Mesendoderm (in vitro differentiated cells): ENCODE measurements around the gene GSE1.

Experiments used
- DNase-seq: peaks from one replicate; pipeline ENCODE4 v3.0.0; 2013
- H2AK5ac ChIP-seq: 2 replicates; pipeline ENCODE4 v1.6.1; 2013; ENCODE audit warnings: low read length, inconsistent platforms
- H2BK120ac ChIP-seq: 2 replicates; pipeline ENCODE4 v1.6.1; 2013; ENCODE audit warnings: low read depth, mild to moderate bottlenecking, low read length, moderate library complexity, mixed read lengths
- H2BK15ac ChIP-seq: replicated peaks from 2 replicates; pipeline ENCODE4 v1.6.1; 2013; ENCODE audit warnings: low read depth, mild to moderate bottlenecking, moderate library complexity
- H2BK5ac ChIP-seq: 2 replicates; pipeline ENCODE4 v1.6.1; 2013; ENCODE audit warnings: low read length, inconsistent platforms
- H3K18ac ChIP-seq: 2 replicates; pipeline ENCODE4 v1.6.1; 2013; ENCODE audit warnings: mild to moderate bottlenecking, low read length, mixed read lengths
- H3K23ac ChIP-seq: one replicate; pipeline ENCODE4 v1.6.1; 2013; ENCODE audit warnings: low read length
- H3K27ac ChIP-seq: 2 replicates; pipeline ENCODE4 v1.5.1; 2013; ENCODE audit warnings: low read depth, mild to moderate bottlenecking, inconsistent platforms, low read length, moderate library complexity
- H3K27me3 ChIP-seq: 2 replicates; pipeline ENCODE4 v1.6.1; 2013; ENCODE audit warnings: low read length, control low read depth, mild to moderate bottlenecking, inconsistent platforms; ENCODE audit not compliant: insufficient read depth, poor library complexity
- H3K36me3 ChIP-seq: 2 replicates; pipeline ENCODE4 v1.6.1; 2013; ENCODE audit warnings: low read length, inconsistent platforms; ENCODE audit not compliant: control insufficient read depth, insufficient read depth
- H3K4ac ChIP-seq: one replicate; pipeline ENCODE4 v1.6.1; 2013; ENCODE audit warnings: low read depth, mild to moderate bottlenecking, low read length, moderate library complexity
- H3K4me1 ChIP-seq: 2 replicates; pipeline ENCODE4 v1.6.1; 2013; ENCODE audit warnings: low read depth, low read length, inconsistent platforms; ENCODE audit not compliant: control insufficient read depth
- H3K4me2 ChIP-seq: 2 replicates; pipeline ENCODE4 v1.6.1; 2013; ENCODE audit warnings: low read length
- H3K4me3 ChIP-seq: 2 replicates; pipeline ENCODE4 v1.5.1; 2013; ENCODE audit warnings: mild to moderate bottlenecking, low read length
- H3K56ac ChIP-seq: one replicate; pipeline ENCODE4 v1.6.1; 2013; ENCODE audit warnings: low read length
- H3K79me1 ChIP-seq: 2 replicates; pipeline ENCODE4 v1.6.1; 2013; ENCODE audit warnings: low read length, inconsistent platforms
- H3K79me2 ChIP-seq: 2 replicates; pipeline ENCODE4 v1.6.1; 2013; ENCODE audit warnings: mild to moderate bottlenecking, low read length; ENCODE audit not compliant: control insufficient read depth, insufficient read depth
- H3K9ac ChIP-seq: 2 replicates; pipeline ENCODE4 v1.6.1; 2013; ENCODE audit warnings: low read length, inconsistent platforms
- H4K5ac ChIP-seq: one replicate; pipeline ENCODE4 v1.6.1; 2013; ENCODE audit warnings: low read length
- H4K8ac ChIP-seq: one replicate; pipeline ENCODE4 v1.6.1; 2013; ENCODE audit warnings: low read depth, mild to moderate bottlenecking, control low read depth, low read length, moderate library complexity
- WGBS: extraction: QIAGEN DNeasy Blood & Tissue Kit; methylation state at CpG from one replicate; pipeline ENCODE4 v1.1.7; 2013; ENCODE audit warnings: low lambda C conversion rate, missing lambda C conversion rate; ENCODE audit not compliant: insufficient coverage; ENCODE audit errors: extremely low coverage; 5-methylcytosine and 5-hydroxymethylcytosine counted together

Gene GSE1

DNA sequence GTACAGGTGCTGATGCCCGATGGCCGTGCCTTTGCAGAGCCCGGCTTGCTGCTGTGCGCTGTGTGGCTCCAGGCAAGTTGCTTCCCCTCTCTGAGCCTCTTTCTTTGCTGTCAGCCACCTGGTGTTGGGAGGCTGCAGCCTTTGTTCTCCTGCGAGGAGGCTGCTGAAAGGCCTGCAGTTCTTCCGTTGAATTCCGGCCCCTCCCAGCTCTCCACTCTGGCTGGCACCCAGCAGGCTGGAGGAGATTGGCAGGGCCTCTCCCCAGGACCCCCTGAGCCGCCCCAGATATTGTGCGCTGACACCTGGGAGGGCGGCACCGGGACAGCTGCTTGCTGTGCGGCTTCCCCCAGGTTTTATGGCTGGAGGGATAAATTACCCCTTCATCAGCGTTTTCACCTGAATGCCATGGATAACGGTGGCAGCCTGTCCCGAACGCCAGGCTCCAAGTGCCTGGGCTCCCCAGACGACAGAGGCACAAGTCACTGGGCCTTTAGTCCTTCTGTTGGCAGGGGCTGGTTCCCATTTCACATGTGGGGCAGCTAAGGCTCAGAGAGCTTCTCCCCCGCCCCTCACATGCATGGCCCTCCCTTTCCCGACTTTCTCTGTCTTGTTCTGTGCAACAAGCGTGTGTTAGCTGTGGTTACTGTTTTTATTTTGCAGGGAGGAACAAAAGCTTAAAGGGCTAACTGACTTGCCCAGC is 35.1 kb upstream of the GSE1 start:
- no peak for DNase-seq
- no peak overlapping the region for H3K27ac ChIP-seq

GRCh38 chr16:85578599-85578948 is 34.5 kb upstream of the GSE1 start:
- no peak overlapping the region for H3K4ac ChIP-seq
- no peak overlapping the region for H3K18ac ChIP-seq
- no peak overlapping the region for H2BK5ac ChIP-seq
- H3K9ac ChIP-seq, result no peak overlapping the region
- no peak overlapping the region for H3K56ac ChIP-seq
- no peak overlapping the region for H2BK120ac ChIP-seq
- no peak overlapping the region for H4K8ac ChIP-seq
- WGBS, result no CpG with 5 or more reads among the region's 5 CpGs
- DNase-seq, result no peak
- peaks cover 35% of the 10 kb centered on the region for H3K79me2 ChIP-seq
- no peaks in the 10 kb centered on the region for H3K36me3 ChIP-seq
- H3K79me1 ChIP-seq, result peaks cover 35% of the 10 kb centered on the region
- no peak overlapping the region for H4K5ac ChIP-seq
- H2AK5ac ChIP-seq, result no peak overlapping the region
- no peak overlapping the region for H3K4me3 ChIP-seq
- H3K4me1 ChIP-seq, result peaks cover 25% of the 10 kb centered on the region
- H3K27me3 ChIP-seq, result no peaks in the 10 kb centered on the region
- H2BK15ac ChIP-seq, result no peak overlapping the region
- H3K23ac ChIP-seq, result no peak overlapping the region
- H3K27ac ChIP-seq, result no peak overlapping the region
- H3K4me2 ChIP-seq, result no peak overlapping the region

More for the DNA sequence above, 35.1 kb upstream of the GSE1 start:
- no peak overlapping the region for H2AK5ac ChIP-seq
- no peak overlapping the region for H3K23ac ChIP-seq
- peaks cover 35% of the 10 kb centered on the region for H3K79me1 ChIP-seq
- no peak overlapping the region for H4K5ac ChIP-seq
- no CpG with 5 or more reads among the region's 20 CpGs for WGBS
- no peak overlapping the region for H3K4me2 ChIP-seq
- no peak overlapping the region for H2BK5ac ChIP-seq
- H3K4ac ChIP-seq, result no peak overlapping the region
- no peaks in the 10 kb centered on the region for H3K36me3 ChIP-seq
- H3K4me3 ChIP-seq, result no peak overlapping the region
- H3K56ac ChIP-seq, result no peak overlapping the region
- H2BK120ac ChIP-seq, result no peak overlapping the region
- peaks cover 40% of the 10 kb centered on the region for H3K79me2 ChIP-seq
- no peak overlapping the region for H3K18ac ChIP-seq
- H4K8ac ChIP-seq, result no peak overlapping the region
- H2BK15ac ChIP-seq, result no peak overlapping the region
- no peaks in the 10 kb centered on the region for H3K27me3 ChIP-seq
- peaks cover 19% of the 10 kb centered on the region for H3K4me1 ChIP-seq
- H3K9ac ChIP-seq, result no peak overlapping the region

GRCh38 chr16:85579191-85579590 is 33.9 kb upstream of the GSE1 start:
- Histone ChIP-seq H3K23ac (no peak overlapping the region), H2AK5ac (no peak overlapping the region), H3K4ac (no peak overlapping the region), H3K27ac (peak overlapping the region; percentile 38), H4K8ac (no peak overlapping the region), H3K56ac (peak overlapping the region; percentile 73), H4K5ac (no peak overlapping the region), H3K36me3 (no peaks in the 10 kb centered on the region), H2BK120ac (peak overlapping the region; percentile 23), H3K79me2 (peaks cover 34% of the 10 kb centered on the region), H3K4me3 (no peak overlapping the region), H3K79me1 (peaks cover 35% of the 10 kb centered on the region), H2BK15ac (no peak overlapping the region), H3K18ac (peak overlapping the region; percentile 62), H3K4me2 (no peak overlapping the region), H3K4me1 (peaks cover 27% of the 10 kb centered on the region), H3K27me3 (no peaks in the 10 kb centered on the region), H2BK5ac (no peak overlapping the region), H3K9ac (peak overlapping the region; percentile 49)
- DNase-seq, result peak; percentile 75
- whole genome bisulfite sequencing, result no CpG with 5 or more reads among the region's 13 CpGs

- H3K4me1 ChIP-seq, result peaks cover 27% of the 10 kb centered on the region
- DNase-seq, result no peak
- H2AK5ac ChIP-seq, result peak overlapping the region; percentile 79
- no peak overlapping the region for H2BK15ac ChIP-seq
- H3K79me1 ChIP-seq, result peaks cover 31% of the 10 kb centered on the region
- H2BK120ac ChIP-seq, result no peak overlapping the region
- peak overlapping the region; percentile 73 for H3K56ac ChIP-seq
- peak overlapping the region; percentile 30 for H3K23ac ChIP-seq
- H3K4me3 ChIP-seq, result no peak overlapping the region
- no peak overlapping the region for H4K5ac ChIP-seq
- H3K18ac ChIP-seq, result no peak overlapping the region
- peak overlapping the region; percentile 10 for H3K4me2 ChIP-seq
- no peak overlapping the region for H2BK5ac ChIP-seq
- H3K4ac ChIP-seq, result no peak overlapping the region
- no peaks in the 10 kb centered on the region for H3K27me3 ChIP-seq
- no peak overlapping the region for H3K27ac ChIP-seq
- WGBS, result no CpG with 5 or more reads among the region's 11 CpGs
- H3K9ac ChIP-seq, result peak overlapping the region; percentile 49
- no peak overlapping the region for H4K8ac ChIP-seq
- no peaks in the 10 kb centered on the region for H3K36me3 ChIP-seq
- H3K79me2 ChIP-seq, result peaks cover 29% of the 10 kb centered on the region
These were observed 33.1 kb upstream of the GSE1 start for GRCh38 chr16:85579923-85580580.

GRCh38 chr16:85580684-85581083 is 32.4 kb upstream of the GSE1 start:
- no peak overlapping the region for H2AK5ac ChIP-seq
- H3K79me2 ChIP-seq, result peaks cover 29% of the 10 kb centered on the region
- H3K79me1 ChIP-seq, result peaks cover 29% of the 10 kb centered on the region
- no peak overlapping the region for H2BK5ac ChIP-seq
- DNase-seq, result no peak
- no peak overlapping the region for H2BK120ac ChIP-seq
- no peak overlapping the region for H2BK15ac ChIP-seq
- no peak overlapping the region for H4K5ac ChIP-seq
- H3K9ac ChIP-seq, result no peak overlapping the region
- no peak overlapping the region for H4K8ac ChIP-seq
- H3K23ac ChIP-seq, result no peak overlapping the region
- H3K36me3 ChIP-seq, result no peaks in the 10 kb centered on the region
- H3K4me3 ChIP-seq, result no peak overlapping the region
- H3K27ac ChIP-seq, result no peak overlapping the region
- peaks cover 27% of the 10 kb centered on the region for H3K4me1 ChIP-seq
- H3K27me3 ChIP-seq, result no peaks in the 10 kb centered on the region
- no CpG with 5 or more reads among the region's 7 CpGs for WGBS
- H3K18ac ChIP-seq, result no peak overlapping the region
- no peak overlapping the region for H3K4ac ChIP-seq
- no peak overlapping the region for H3K56ac ChIP-seq
- no peak overlapping the region for H3K4me2 ChIP-seq
